ENCODE data around the gene GTPBP8.

- TF ChIP-seq ATF3 (IDR thresholded peaks at IDR 0.05; ENCODE audit: insufficient read depth, low read depth, low read length) (no peak), MAX (IDR thresholded peaks at IDR 0.05) (no peak), SUZ12 (IDR thresholded peaks at IDR 0.05; ENCODE audit: low read length) (no peak), CTCF (IDR thresholded peaks at IDR 0.05; ENCODE audit: control extremely low read depth in 1 of 3, insufficient read depth in 1 of 3, low read depth in 1 of 3, low read length in 3 of 3) (no peak), RNF2 (IDR thresholded peaks at IDR 0.05; ENCODE audit: borderline replicate concordance, low read depth, low read length, missing control alignments, poor library complexity, severe bottlenecking) (no peak), GABPA (IDR thresholded peaks at IDR 0.05; ENCODE audit: borderline replicate concordance, insufficient read depth, low read length) (no peak), GTF2F1 (IDR thresholded peaks at IDR 0.05; ENCODE audit: borderline replicate concordance, low read depth, low read length) (no peak)
Observed at GRCh38 chr3:112958811-112959560, 31.8 kb upstream of the GTPBP8 start.
